ENCODE measurements around the gene ALDH1A3.

ALDH1A3 gene

DNA sequence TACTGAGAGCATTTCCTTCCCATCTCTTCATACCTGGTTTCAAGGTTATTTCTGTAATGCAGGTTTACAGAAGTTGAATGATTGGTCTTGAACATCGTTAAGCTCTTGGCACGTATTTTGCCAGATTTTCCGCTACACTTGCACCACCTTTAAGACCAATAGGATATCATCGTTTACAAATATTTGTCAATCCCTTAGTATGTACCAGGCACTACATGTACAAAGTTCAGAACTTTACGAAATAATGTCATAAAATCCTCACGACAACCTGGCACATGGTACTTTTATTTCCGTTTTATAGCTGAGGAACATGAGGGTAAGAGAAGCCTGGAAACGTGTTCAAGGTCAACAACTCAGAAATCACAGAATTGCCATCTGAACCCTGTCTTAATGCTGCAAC, 45.8 kb downstream of the ALDH1A3 start:
- no peak overlapping the region for H3K4me3 ChIP-seq (ENCODE audit: low read length)
- no peak for TF ChIP-seq ZNF274 (IDR thresholded peaks at IDR 0.05; ENCODE audit: low read depth, low read length)

DNA sequence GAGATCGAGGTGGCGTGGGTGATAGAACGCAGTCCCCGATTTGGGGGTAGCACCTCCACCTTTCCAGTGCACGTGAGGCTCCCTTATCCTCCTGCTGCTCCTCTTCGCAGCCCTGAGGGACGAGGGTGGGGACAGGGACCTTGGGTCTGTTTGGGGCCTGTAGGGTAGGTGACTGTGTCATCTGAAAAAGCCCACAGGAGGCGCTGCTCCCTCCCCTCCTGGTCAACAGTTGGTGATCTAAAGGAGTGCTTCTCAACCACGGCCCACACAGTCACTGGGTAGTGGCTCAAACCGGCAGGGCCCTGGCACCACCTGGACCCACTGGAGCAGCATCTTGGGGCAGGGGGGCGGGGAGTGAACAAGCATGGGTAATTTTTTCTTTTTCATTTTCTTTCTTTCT, 46.6 kb downstream of the ALDH1A3 start:
- TF ChIP-seq ZNF274 (IDR thresholded peaks at IDR 0.05; ENCODE audit: low read depth, low read length): no peak
- no peak overlapping the region for H3K4me3 ChIP-seq (ENCODE audit: low read length)

DNA sequence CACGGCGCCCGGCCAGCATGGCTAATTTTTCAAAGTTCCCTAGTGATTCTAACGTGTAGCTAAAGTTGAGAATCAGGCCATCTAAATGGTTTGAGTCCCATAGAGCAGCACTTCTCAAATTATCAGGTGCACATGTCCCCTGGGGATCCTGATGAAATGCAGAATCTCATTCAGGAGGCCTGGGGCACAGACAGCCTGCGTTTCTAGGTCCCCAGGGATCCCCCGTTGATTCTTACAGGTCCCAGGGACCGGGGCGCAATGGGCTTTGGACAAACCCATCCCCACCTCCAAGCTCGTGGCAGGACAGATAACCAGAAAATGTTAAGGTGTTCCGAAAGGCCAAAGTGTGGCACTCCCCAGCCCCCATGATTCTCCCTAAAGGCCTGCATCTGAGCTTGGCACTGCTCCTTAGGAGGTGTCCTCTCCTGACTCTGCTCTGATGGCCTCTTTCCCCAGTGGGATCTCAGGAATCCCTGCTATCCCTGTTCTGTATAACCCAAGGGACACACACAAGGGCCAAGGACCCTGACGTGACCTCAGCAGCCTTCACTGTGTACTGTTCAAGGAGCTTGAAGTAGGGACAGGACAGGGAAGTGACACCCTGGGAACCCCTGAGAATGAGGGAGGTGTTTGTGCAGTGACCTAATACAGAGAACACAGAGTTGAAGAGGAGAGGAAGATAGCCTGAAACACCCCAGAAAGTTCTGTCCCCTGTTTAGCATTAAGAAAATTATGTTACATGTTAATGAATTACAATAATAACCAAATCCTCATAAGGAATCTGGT, 47.5 kb downstream of the ALDH1A3 start:
- no peak for TF ChIP-seq ZNF274 (IDR thresholded peaks at IDR 0.05; ENCODE audit: low read depth, low read length)
- H3K4me3 ChIP-seq (ENCODE audit: low read length): no peak overlapping the region; the same call in 1 of the 2 replicates

DNA sequence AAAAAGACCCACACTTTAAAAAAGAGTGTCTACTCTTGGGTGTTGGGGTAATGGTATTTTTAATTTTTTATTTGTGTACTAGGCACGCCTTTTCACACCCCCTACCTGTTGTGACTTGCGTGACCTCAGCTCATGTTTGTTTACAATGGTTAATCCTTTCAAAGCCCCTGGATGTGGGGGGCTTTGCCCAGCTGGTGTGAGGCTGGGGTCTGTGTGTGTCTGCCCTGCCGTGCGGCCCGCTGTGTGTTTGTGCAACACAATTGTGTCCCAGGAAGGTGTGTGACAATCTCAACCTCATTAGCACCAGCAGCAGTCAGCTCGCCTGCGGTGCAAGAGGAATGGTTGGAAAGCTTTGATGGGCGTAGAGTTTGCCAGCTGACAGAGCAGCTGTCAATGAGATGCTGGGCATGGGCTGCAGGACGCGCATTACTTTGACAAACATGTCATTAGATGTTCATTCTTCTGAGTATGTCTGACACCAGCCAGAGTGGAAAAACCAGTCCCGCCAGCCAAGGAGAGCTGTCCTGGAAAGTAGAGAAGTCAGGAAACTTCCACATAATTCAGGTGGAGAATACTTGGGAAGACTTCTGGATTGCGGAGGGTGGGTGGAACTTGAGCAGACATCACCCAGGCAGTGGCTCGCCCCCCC, 49.1 kb downstream of the ALDH1A3 start:
- H3K4me3 ChIP-seq (ENCODE audit: low read length): no peak overlapping the region

DNA sequence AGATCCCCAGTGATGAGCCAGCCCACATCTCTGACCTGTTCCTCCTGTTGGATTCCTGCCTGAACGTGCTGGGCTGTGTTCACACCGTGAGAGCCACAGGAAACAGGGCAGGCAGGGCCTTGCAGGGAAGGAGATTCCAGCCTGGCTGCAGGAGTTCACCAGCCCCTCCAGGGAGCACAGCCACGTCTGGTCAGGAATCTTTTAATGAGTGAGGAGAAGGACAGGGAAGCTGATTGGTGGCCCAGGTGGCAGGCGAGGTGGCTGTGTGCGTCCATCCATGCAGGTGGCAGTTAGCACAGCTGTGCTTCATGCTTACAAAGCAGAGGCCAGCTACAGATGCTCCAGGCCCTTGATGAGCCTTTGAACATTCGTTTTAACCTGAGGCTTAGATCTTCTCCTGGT, 50.0 kb downstream of the ALDH1A3 start:
- no peak for TF ChIP-seq ZNF274 (IDR thresholded peaks at IDR 0.05; ENCODE audit: low read depth, low read length)
- no peak overlapping the region for H3K4me3 ChIP-seq (ENCODE audit: low read length)

More for the DNA sequence above, 49.1 kb downstream of the ALDH1A3 start:
- TF ChIP-seq ZNF274 (IDR thresholded peaks at IDR 0.05; ENCODE audit: low read depth, low read length): no peak

DNA sequence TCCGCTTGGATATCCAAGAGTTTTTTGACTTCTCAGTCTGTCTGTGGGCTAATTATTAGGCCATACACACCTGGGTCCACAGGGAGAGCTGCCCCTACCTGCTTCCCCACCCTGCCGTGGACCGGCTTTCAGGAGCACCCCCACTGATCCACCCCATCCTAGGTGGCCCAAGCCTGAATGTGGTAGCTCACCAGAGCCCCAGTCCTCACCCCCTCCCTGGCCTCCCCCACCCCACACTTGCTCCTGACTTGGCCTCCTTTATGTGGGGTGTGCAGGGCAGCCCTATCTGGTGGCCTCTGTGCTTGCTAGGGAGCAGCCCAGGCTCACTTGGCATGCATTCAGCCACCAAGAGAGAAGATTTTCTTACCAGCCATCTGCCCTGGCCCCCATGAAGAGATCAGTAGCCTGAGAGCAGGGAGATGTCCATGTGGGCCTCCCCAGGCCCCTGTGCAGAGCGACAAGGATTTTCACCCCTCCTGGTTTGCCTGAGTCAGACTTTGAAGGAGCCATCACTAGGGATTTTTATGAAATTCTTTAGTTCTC, 50.7 kb downstream of the ALDH1A3 start:
- H3K4me3 ChIP-seq (ENCODE audit: low read length): no peak overlapping the region
- TF ChIP-seq ZNF274 (IDR thresholded peaks at IDR 0.05; ENCODE audit: low read depth, low read length): no peak

DNA sequence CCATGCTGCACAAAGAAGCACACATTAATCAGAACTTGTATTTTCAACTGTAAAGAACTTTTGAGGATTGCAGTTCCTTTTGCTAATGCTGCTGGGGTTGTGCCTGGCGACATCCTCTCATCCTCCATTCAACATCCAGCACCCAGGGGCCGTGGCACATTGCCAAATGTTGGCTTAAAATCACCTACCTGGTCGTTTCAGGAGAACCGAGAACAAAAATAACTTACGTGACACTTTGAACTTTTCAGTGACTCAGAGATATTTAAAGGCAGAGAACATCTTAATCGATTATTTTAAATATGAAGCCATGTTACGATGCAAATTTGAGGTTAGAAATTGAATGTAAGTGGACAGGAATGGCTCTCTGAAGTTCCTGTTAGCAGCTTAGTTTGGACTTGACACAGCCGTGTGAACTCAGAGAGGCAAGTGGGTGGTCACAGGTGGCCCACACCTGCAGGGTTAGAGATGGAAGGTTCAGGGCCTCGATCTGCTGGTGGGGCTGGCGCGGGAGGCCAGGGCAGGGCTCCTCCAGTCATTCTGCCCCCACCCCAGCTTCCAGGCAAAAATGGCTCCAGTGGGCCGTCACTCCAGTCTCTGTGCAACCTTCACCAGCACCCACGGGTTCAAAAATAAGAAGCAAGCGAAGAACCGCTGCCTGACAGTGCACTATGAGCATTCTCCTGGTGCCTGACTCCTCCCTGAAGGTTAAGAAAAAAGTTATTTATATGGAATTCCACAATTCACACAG, 51.7 kb downstream of the ALDH1A3 start:
- no peak overlapping the region for H3K4me3 ChIP-seq (ENCODE audit: low read length)
- TF ChIP-seq ZNF274 (IDR thresholded peaks at IDR 0.05; ENCODE audit: low read depth, low read length): no peak

DNA sequence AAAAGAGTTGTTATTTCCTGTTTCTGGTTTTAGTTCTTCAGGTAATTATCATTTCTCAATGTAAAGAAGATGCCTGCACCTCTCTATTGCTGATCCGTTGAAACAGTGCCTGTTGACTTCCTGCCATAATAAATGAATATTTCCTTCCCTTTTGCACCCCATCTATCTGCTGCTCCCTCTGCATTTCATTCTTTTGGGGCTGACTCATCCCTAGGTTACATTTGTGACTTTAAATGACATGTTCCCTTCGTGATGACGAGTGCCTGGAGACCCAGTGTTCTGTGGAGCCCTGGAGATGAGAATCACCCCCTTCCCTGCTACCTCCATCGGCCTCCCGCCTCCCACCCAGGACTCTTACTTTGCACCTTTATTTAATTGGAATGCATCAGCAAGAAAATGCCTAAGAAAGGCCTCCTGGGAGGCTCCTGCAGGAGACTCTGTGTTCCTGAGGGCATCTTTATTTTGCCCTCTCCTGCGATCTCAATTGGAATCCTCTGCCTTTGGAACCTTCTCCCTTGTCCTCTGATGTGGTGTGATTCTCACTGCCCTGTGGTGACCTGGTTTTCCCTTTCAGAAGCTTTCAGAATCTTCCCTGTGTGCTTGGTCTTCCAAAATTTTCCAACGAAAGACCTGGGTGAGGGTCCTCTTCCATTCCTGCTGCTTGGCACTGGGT, 53.2 kb downstream of the ALDH1A3 start:
- no peak overlapping the region for H3K4me3 ChIP-seq (ENCODE audit: low read length)

DNA sequence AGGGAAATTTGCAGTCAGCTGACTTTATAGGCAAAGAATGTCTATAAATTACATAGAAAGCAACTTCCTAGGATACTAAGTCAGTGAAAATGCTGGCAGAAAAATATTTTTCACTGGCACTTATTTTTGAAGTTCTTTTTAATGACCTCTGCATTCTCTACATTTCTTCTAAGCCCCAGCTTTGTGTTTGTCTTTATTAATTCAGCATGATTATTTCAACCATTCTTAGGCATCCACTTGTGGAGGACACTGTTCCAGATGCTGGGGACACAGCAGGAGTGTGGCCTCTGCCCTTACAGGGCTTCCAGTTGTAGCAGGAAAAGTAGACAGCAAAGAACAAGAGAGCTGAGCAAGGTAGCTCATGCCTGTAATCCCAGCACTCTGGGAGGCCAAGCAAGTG, 54.5 kb downstream of the ALDH1A3 start:
- no peak for TF ChIP-seq ZNF274 (IDR thresholded peaks at IDR 0.05; ENCODE audit: low read depth, low read length)
- H3K4me3 ChIP-seq (ENCODE audit: low read length): no peak overlapping the region

More for the DNA sequence above, 53.2 kb downstream of the ALDH1A3 start:
- no peak for TF ChIP-seq ZNF274 (IDR thresholded peaks at IDR 0.05; ENCODE audit: low read depth, low read length)

DNA sequence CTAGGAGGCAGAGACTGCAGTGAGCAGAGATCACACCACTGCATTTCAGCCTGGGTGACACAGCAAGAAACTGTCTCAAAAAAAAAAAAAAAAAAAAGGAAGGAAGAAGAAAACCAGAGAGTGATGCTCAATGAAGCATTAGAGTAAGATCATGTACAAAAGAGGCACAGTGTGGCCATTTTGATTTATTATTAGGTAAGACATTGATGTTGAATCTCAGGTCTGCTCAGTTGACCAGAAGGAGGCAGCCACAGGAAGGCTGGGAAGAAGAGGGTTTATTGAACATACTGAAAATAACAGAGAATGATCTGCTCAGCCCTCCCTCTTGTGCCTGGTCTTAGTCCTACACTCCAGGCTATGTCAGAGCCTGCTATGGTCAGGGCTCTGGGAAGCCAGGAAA, 55.1 kb downstream of the ALDH1A3 start:
- no peak for TF ChIP-seq ZNF274 (IDR thresholded peaks at IDR 0.05; ENCODE audit: low read depth, low read length)
- H3K4me3 ChIP-seq (ENCODE audit: low read length): no peak overlapping the region

DNA sequence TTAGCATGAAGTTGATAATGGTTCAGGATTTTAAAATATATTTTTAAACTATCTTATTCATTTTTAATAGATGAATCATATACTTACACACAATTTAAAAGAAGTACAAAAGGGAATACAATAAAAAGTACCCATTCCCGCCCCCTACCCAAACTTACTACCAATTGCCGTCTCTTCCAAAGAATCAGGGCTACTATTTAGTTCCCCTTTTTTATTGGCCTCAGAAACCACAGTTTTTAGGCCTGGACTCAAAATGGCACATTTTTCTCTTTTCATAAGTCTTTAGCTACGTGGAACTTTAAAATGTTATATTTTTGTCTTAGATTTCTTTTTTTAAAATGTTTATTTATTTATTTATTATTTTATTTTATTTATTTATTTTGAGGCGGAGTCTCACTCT, 57.5 kb downstream of the ALDH1A3 start:
- H3K4me3 ChIP-seq (ENCODE audit: low read length): no peak overlapping the region
- TF ChIP-seq ZNF274 (IDR thresholded peaks at IDR 0.05; ENCODE audit: low read depth, low read length): no peak

DNA sequence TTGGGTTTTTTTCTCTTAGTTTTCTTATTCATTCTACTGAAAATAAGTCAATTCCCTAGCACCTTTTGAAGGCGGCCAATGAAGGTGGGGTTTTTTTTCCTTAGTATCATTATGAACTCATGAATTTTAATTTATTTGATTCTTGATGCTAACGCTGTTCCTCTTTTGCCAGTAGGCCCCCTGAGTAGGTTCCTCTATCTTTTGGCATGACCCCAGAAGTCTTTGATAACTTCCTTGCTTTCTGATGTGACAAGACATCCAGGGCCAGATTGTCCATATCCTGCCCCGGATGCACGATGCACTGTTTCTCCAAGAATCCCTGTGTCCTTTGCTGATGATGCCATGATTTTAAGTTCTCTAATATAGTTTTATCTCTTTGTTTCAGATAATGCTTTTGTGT, 60.2 kb downstream of the ALDH1A3 start:
- no peak for TF ChIP-seq ZNF274 (IDR thresholded peaks at IDR 0.05; ENCODE audit: low read depth, low read length)
- no peak overlapping the region for H3K4me3 ChIP-seq (ENCODE audit: low read length)

DNA sequence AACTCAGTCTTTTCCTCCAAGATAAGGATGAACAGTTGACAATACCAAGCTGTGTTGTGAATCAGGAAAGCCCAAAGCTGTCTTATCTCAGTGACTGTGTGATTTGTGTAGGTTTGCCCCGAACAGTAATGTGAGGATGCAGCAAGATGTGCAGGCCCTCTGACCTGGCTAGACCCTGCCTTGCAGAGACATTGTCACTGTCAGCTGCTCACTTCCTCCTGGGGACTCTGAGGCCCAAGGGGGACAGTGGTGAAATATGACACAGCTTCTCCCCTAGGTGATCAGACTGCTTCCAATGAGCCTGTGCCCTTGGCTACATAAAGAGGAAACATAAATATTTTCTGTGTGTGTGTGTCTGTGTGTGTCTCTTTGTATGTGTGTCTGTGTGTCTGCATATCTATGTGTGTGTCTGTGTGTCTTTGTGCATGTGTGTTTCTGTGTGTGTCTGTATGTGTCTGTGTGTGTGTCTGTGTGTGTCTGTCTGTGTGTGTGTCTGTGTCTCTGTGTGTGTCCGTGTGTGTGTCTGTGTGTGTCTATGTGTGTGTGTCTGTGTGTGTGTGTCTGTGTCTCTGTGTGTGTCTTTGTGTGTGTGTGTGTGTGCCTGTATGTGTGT, 61.2 kb downstream of the ALDH1A3 start:
- H3K4me3 ChIP-seq (ENCODE audit: low read length): no peak overlapping the region
- no peak for TF ChIP-seq ZNF274 (IDR thresholded peaks at IDR 0.05; ENCODE audit: low read depth, low read length)

DNA sequence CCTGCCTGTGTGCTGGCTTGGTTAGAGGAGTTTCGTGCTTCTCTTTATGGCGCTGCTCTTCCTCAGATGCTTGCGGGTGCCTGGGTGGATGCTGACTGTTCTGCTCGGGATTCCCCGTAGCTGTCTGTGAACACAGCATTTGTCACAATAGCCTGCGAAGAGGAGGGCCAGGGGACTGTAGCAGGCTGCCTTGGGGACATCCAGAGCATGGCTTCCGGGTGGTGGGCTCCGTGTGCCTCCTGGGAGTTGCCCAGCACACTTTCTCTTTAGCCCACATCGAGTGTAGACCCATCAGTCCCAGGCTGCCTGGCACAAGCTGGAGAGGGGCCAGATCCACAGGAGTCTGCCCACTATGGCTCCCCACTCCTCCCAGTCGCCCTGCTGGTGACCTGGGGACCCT, 61.9 kb downstream of the ALDH1A3 start:
- H3K4me3 ChIP-seq (ENCODE audit: low read length): no peak overlapping the region
- no peak for TF ChIP-seq ZNF274 (IDR thresholded peaks at IDR 0.05; ENCODE audit: low read depth, low read length)

Data from GM08714 (cell line).